Stimulated activated CD8-positive, alpha-beta memory T cell treated with anti-CD3 and anti-CD28 coated beads, Interleukin-4, amount 100 ng/mL, for 4 hours (primary cell): ENCODE results near the gene NCSTN.
A peak's percentile ranks its signal among the peaks of the same experiment; 100 is the strongest.

Experiments
- DNase-seq, 2 donors: peaks; one replicate each; pipeline ENCODE4 v3.0.0-alpha.2; 2020; ENCODE audit warnings: low read depth in 2 of 2, low spot score in 1 of 2

NCSTN gene

DNA sequence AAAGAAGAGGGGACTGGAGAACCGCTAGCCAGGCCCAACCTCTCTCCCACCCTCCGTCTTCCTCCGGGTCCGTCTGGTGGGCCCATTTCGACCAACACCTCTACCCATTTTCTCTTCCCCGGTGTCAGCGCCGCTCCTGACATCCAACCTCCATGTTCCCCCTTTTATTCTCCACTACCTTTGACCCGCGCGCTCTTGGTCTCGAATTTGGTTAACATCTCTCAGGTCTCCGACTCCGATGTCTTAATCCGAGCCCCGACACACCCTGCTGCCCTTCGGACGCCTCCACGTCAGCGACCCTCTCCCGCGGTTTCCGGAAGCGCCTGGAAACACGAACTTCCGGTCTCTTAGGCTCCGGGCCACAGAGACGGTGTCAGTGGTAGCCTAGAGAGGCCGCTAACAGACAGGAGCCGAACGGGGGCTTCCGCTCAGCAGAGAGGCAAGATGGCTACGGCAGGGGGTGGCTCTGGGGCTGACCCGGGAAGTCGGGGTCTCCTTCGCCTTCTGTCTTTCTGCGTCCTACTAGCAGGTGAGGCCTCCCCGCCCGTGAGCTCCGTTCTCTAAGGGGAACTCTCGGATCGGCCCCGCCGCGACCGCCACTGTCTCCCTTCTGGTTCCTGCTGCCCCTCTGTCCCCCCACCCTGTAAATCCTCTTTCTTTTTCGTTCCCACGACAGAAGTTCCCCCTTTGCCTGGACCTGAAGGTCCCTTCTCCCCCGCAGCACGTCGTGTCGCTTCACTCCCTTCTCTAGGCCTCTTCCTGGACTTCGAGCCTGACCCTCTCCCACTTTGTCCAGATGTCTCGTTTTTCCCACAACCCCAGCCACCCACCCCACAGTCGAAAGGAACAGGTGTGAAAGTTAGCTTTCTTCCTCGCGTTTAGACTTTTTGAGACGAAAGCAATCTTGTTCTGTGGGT, at the start of gene NCSTN, which contains the start of gene COPA:
Gene NCSTN (plus strand): TSS at position 431 of the 917 bp plus-strand sequence. CDS start 14 bp downstream, at position 445.
Gene COPA (minus strand): TSS at position 298 of the 917 bp plus-strand sequence. CDS start 80 bp downstream, at position 218.
- DNase-seq: peak; percentile 73 to 77

- DNase-seq: no peak
These were observed 47.1 kb upstream of the NCSTN start for GRCh38 chr1:160296036-160296435.

DNA sequence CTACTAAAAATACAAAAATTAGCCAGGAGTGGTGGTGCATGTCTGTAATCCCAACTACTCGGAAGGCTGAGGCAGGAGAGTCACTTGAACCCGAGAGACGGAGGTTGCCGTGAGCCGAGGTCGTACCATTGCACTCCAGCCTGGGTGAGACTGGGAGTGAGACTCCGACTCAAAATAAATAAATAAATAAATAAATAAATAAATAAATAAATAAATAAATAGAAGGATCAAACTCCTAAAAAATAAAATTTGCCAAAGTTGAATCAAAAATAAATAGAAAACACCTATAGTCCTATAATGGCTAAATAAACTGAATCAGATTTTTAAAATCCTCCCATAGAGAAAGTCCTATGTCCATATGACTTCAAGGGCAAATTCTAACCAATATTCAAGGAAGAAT, 43.0 kb upstream of the NCSTN start:
- no peak for DNase-seq

- DNase-seq: no peak
These were observed 35.9 kb upstream of the NCSTN start for GRCh38 chr1:160307118-160307791.

DNA sequence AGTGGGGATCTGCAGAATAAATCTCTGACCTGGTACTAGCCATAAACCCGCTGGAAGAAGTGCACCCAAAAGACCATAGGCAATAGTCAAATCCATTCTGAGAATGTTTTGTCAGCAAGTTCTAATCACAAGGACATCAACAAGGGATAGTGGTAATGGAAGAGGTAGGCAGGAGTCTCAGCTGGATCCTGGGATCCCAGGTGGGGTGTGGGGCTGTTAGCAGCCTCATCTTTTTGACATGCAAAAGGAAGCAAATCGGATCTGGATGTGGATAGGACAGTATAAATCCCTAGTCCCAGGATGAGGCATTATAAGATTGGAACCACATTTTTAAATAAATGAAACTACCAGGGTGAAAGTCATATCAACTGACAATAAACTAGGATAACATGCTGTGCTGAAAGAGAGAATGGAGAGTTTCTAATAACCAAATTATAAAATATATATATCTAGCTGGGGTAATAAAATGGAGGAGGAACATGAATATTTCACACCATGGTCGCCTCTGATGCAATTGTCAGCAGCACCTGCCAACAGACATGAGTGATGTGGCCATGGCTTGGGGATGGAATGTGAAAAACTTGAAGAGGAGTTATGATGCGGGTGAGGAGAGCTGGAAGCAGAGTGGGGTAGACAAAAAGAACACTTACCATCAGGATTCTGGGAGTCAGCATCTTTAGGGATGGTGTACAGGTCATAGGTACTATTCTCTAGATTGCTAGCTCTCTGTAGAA, 34.6 kb upstream of the NCSTN start:
- DNase-seq: no peak

DNA sequence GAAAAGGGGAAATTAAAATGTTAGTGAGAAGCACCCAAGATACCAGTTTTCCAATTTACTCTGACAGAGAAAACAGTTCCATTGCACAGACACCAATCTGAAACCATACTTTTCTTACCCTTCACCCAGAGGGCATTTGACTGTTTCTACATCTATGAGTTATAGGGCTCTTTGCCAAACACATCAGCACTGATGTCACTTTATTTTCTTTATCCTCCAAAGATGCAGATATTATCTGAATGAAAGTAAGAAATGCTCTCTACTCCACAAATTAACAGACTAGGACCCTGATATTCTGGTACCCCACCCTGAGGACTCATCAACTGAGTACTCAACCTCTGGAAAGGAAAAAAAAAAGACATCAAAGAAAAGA, 34.0 kb upstream of the NCSTN start:
- no peak for DNase-seq

DNA sequence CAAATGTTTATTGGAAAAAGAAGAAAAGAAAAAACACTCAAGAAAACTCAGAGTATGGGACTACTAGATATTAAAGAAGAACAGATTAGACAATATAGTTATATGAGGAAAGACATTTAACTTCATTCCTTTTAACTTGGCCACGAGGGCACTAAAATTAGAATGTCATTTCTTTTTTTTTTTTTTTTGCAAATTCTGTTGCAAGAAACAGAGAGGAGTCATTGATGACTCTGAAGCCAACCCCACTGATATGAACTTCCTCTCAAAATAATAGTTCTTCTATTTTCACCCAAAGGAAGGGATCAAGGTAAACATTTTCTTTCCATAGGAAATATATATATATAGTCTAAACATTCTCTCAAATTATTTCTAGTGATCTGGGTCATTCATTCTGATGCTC, 33.6 kb upstream of the NCSTN start:
- DNase-seq: no peak

GRCh38 chr1:160315359-160315758, 27.8 kb upstream of the NCSTN start:
- DNase-seq: no peak

DNA sequence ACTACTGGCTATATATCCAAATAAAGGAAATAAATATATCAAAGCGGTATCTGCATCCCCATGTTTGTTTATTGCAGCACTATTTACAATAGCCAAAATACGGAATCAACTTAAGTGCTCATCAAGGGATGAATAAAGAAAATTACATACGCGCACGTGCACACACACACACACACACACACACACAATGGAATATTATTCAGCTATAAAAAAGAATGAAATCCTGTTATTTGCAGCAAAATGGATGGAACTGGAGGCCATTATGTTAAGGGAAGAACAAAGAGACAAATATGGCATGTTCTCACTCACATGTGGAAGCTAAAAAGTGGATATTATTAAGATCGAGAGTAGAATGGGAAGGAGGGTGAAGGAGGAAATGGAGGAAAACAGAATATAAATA, 20.4 kb upstream of the NCSTN start:
- DNase-seq: no peak

DNA sequence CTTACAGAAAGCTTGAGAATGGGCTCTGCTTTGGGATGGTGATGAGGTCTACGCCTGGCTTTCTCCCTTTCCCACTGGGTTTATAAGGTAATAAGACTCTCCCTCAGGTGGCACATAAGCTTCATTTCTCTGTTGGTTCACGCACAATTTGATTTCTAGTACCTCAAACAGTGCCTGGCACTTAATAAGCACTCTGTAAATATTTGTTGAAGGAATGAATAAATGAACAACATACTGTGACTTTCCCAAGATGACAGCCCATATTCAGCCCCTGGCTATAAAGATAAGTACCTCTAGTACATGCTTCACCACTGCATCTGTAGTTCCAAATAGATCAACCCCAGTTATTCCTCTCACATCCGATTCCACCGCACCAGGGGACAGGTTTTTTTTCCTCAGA, 17.9 kb upstream of the NCSTN start:
- no peak for DNase-seq

DNA sequence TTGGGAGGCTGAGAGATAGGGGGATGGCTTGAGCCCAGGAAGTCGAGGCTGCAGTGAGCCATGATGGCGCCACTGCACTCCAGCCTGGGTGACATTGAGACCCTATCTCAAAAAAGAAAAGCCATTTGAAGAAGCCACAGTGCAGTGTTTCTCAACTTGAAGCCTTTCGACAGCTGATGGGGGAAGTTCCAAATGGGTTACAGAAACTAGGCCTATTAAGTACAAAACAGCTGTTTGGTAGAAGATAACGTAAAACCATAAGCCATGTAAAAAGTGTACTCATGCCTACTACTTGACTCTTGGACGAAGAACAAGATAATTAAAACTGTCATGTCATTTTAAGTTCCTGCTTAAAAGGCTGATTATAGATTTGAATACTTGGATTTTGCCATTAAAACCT, 16.8 kb upstream of the NCSTN start:
- DNase-seq: no peak

DNA sequence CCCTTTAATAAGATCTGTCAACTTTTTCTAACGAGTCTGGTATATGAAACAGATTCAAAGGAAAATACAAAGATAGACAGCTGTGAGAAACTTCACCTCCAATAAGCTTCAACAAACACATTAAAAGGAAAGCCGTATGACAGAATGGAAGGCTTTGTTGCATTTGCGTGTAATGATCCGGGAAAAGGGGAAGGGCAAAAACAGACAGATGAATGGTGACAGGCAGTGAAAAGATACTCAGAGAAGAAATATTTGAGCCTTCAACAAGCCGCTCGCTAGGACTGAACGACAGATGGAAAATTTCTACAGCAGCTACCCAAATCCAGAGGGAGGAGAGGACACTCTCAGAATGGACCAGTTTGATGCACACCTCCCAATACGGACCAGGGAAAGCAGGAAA, 15.0 kb upstream of the NCSTN start:
- DNase-seq: no peak

- DNase-seq: no peak
These were observed 13.1 kb upstream of the NCSTN start for GRCh38 chr1:160330119-160330518.

DNA sequence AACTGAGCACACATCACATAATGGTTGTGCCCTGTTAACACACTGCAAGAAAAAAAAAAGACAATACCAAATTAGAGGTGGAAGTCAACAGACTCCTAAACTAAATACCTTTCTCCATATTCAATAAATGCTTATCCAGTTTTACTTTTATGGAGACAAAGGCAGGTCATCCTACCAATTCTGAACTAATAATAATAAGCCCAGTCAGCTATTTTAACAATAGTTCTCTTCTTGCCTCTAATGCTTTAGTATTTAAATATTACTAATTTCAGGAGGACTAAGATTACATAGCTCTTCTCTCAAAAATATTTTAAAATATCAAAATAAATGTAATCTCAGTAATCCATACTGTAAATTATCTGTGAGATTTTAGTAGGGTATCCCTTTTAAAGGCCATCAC, 10.7 kb upstream of the NCSTN start:
- no peak for DNase-seq

- no peak for DNase-seq
These were observed 4.6 kb upstream of the NCSTN start for GRCh38 chr1:160338580-160338979.

DNA sequence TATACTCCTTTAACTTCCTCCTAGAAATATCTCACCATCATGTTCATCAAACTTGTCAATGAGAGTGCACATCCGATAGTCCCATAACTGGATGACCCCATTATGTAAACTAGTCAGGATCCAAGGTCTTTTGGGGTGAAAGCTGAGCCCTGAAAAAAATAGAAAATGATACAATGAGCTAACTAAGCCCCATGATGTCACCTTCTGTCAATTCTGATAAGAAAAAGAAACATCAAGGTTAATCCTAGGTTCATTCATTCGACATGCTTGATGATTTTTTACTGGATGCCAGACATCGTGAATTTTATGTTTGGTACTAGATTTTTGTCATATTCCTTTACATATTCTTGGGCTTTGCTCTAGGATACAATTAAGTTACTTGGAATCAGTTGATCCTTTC, 3.0 kb upstream of the NCSTN start:
- no peak for DNase-seq

- no peak for DNase-seq
These were observed 2.3 kb upstream of the NCSTN start for GRCh38 chr1:160340866-160341265.

GRCh38 chr1:160342526-160342925, 657 bp upstream of the NCSTN start:
- DNase-seq: no peak

DNA sequence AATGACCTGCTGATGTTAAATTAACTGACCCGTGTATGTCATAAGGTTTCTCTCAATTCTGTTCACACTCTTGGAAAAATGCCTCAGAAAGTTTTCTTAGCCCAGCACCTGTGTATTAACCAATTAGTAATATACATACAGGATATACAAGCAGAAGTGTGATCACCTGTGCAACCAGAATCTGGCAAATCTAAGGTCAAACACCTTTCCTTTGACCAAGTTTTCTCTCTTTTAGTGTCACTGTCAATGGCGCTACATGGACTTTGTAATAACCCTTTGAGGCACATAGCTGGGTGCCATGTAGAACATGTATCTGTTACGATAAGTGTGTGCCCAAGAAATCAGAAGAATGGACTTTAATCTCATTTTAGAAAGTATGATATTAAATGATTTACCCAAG, 1.1 kb downstream of the NCSTN start:
- no peak for DNase-seq

DNA sequence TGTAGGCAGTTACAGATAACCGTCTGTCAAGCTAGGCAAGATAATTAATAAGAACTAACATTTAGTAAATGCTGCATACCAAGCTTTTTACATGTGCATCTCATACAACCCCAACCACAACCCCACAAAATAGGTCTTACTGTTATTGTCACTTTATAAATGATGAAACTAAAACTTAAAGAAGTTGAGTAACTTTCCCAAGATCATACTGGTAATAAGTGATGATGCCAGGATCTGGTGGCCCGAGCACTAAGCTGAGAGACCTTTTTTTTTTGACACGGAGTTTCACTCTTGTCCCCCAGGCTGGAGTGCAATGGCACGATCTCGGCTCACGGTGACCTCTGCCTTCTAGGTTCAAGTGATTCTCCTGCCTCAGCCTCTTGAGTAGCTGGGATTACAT, 1.8 kb downstream of the NCSTN start:
- DNase-seq: no peak

DNA sequence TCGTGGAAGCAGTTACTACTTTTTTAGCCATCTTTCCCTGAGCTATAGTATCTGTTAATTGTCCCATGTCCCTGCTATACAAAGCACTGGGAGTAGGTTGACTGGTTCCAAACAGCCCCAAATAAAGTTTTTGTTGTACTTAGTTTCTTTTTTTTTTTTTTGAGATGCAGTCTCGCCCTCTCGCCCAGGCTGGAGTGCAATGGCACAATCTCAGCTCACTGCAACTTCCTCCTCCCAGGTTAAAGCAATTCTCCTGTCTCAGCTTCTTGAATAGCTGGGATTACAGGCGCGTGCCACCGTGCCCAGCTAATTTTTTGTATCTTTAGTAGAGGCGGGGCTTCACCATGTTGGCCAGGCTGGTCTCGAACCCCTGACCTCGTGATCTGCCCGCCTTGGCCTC, 3.3 kb downstream of the NCSTN start:
- no peak for DNase-seq

DNA sequence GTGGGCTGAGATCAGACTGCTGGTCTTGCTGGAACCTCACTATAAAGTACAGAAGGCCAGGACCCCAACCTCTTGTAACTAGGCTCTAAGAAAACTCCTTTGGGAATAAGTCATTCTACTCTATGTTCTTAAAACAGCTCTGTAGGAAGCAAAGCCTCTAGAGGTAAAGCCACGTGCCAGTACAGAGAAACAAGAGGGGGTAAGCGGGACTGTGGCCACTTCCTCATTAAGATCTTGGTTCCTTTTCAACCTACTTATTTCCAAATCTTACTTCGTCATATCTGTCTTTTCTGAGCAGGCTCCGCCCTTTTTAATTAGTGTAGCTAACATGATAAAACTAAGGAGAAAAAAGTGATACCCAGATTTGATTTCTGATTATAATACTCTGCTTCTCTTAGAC, 3.8 kb downstream of the NCSTN start:
- DNase-seq: no peak
